ENCODE results near the gene MIPEP.

The MIPEP gene

DNA sequence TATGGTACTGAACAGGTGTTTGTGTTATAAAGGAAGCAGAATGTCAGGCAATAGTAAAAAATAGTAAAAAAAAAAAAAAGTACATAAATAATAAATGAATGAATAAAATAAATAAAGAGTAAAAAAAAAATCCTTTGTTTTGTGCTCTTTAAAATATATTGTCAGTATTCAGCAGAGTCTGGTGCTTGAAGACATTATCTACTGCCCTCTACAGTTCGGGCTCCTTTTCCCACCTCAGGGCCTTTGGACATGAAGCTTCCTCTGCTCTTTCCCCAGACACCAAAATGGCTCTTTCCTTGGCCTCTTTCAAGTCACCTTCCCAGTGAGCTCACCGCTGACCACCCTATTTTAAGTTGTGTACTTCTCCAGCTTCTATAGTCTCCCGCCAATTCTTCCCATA lies 181.5 kb downstream of the MIPEP start:
- no peak for DNase-seq (ENCODE audit: low spot score)

GRCh38 chr13:23705583-23705982 lies 183.6 kb downstream of the MIPEP start:
- Histone ChIP-seq H3K27ac (no peak overlapping the region), H3K4me3 (no peak overlapping the region)
- DNase-seq (ENCODE audit: low spot score), result no peak
- no peak for TF ChIP-seq CTCF (IDR thresholded peaks at IDR 0.05)

More for the DNA sequence above, 181.5 kb downstream of the MIPEP start:
- no peak overlapping the region for H3K27ac ChIP-seq
- no peak for TF ChIP-seq CTCF (IDR thresholded peaks at IDR 0.05)
- H3K4me3 ChIP-seq, result no peak overlapping the region

GRCh38 chr13:23703246-23703860 lies 185.8 kb downstream of the MIPEP start:
- no peak overlapping the region for H3K4me3 ChIP-seq
- DNase-seq (ENCODE audit: low spot score), result no peak
- TF ChIP-seq CTCF (IDR thresholded peaks at IDR 0.05), result no peak
- peak overlapping the region in 1 of 2 donors; percentile 62 for H3K27ac ChIP-seq

GRCh38 chr13:23701636-23702035 lies 187.6 kb downstream of the MIPEP start:
- Histone ChIP-seq H3K27ac (peak overlapping the region in 1 of 2 donors; percentile 73), H3K4me3 (no peak overlapping the region)
- peak; percentile 90 for DNase-seq (ENCODE audit: low spot score)
- TF ChIP-seq CTCF (IDR thresholded peaks at IDR 0.05), result no peak

- no peak for DNase-seq (ENCODE audit: low spot score)
- no peak for TF ChIP-seq CTCF (IDR thresholded peaks at IDR 0.05)
- no peak overlapping the region for H3K4me3 ChIP-seq
- peak overlapping the region in 1 of 2 donors; percentile 80 for H3K27ac ChIP-seq
Observed at GRCh38 chr13:23701186-23701585, 188.0 kb downstream of the MIPEP start.

- TF ChIP-seq CTCF (IDR thresholded peaks at IDR 0.05), result no peak
- H3K27ac ChIP-seq, result no peak overlapping the region
- DNase-seq (ENCODE audit: low spot score), result no peak
- H3K4me3 ChIP-seq, result no peak overlapping the region
Observed at GRCh38 chr13:23699271-23699670, 189.9 kb downstream of the MIPEP start.

- no peak for TF ChIP-seq CTCF (IDR thresholded peaks at IDR 0.05)
- H3K27ac ChIP-seq, result no peak overlapping the region
- DNase-seq (ENCODE audit: low spot score), result no peak
- H3K4me3 ChIP-seq, result no peak overlapping the region
Observed at GRCh38 chr13:23697772-23698313, 191.4 kb downstream of the MIPEP start.
